ENCODE data around the gene PCSK7. TPM values are rescaled to one million over a fixed set of nuclear protein-coding genes. Genes with fewer than 3 reads are reported as not detected.

PCSK7 gene
- total and polyA plus RNA-seq, 4 donors: 7.3 to 32.3 (median 16.2) TPM

GRCh38 chr11:117170210-117170609 lies 61.7 kb downstream of the PCSK7 start:
- WGBS: 93% methylated on average over 9 of the region's 9 CpGs
- Histone ChIP-seq H3K27me3 (ENCODE audit: control insufficient read depth in 4 of 4, insufficient read depth in 4 of 4, low read length in 3 of 4) (no peaks in the 10 kb centered on the region), H3K27ac (ENCODE audit: low read depth in 1 of 2, low read length in 2 of 2) (no peak overlapping the region), H3K4me3 (ENCODE audit: low read depth in 1 of 3, low read length in 3 of 3) (no peak overlapping the region), H3K9me3 (ENCODE audit: control insufficient read depth in 4 of 4, low read length in 3 of 4) (no peaks in the 10 kb centered on the region), H3K36me3 (ENCODE audit: control insufficient read depth in 4 of 4, insufficient read depth in 3 of 4, low read depth in 1 of 4, low read length in 3 of 4) (peaks cover 0 to 32% (median 25%) of the 10 kb centered on the region in 4 donors), H3K9ac (ENCODE audit: low read depth in 1 of 2, low read length in 2 of 2) (no peak overlapping the region), H3K4me1 (ENCODE audit: control insufficient read depth in 4 of 4, insufficient read depth in 4 of 4, low read length in 3 of 4) (no peaks in the 10 kb centered on the region)
- TF ChIP-seq NR2F2 (IDR thresholded peaks at IDR 0.05): no peak
- TF ChIP-seq, protein P1, sequence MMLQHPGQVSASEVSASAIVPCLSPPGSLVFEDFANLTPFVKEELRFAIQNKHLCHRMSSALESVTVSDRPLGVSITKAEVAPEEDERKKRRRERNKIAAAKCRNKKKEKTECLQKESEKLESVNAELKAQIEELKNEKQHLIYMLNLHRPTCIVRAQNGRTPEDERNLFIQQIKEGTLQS (IDR thresholded peaks at IDR 0.05): no peak
- DNase-seq (ENCODE audit: low spot score): no peak

GRCh38 chr11:117169736-117170135 lies 62.1 kb downstream of the PCSK7 start:
- Histone ChIP-seq H3K9me3 (ENCODE audit: control insufficient read depth in 4 of 4, low read length in 3 of 4) (no peaks in the 10 kb centered on the region), H3K27ac (ENCODE audit: low read depth in 1 of 2, low read length in 2 of 2) (no peak overlapping the region), H3K36me3 (ENCODE audit: control insufficient read depth in 4 of 4, insufficient read depth in 3 of 4, low read depth in 1 of 4, low read length in 3 of 4) (peaks cover 0 to 32% (median 27%) of the 10 kb centered on the region in 4 donors), H3K4me3 (ENCODE audit: low read depth in 1 of 3, low read length in 3 of 3) (no peak overlapping the region), H3K9ac (ENCODE audit: low read depth in 1 of 2, low read length in 2 of 2) (no peak overlapping the region), H3K4me1 (ENCODE audit: control insufficient read depth in 4 of 4, insufficient read depth in 4 of 4, low read length in 3 of 4) (no peaks in the 10 kb centered on the region), H3K27me3 (ENCODE audit: control insufficient read depth in 4 of 4, insufficient read depth in 4 of 4, low read length in 3 of 4) (no peaks in the 10 kb centered on the region)
- 94% methylated on average over 2 of the region's 2 CpGs for WGBS
- no peak for DNase-seq (ENCODE audit: low spot score)
- TF ChIP-seq RXRA (IDR thresholded peaks at IDR 0.05) (no peak), JUND (IDR thresholded peaks at IDR 0.05) (no peak)

- Histone ChIP-seq H3K27me3 (ENCODE audit: control insufficient read depth in 4 of 4, insufficient read depth in 4 of 4, low read length in 3 of 4) (no peaks in the 10 kb centered on the region), H3K36me3 (ENCODE audit: control insufficient read depth in 4 of 4, insufficient read depth in 3 of 4, low read depth in 1 of 4, low read length in 3 of 4) (peaks cover 5 to 55% (median 44%) of the 10 kb centered on the region in 4 donors), H3K4me1 (ENCODE audit: control insufficient read depth in 4 of 4, insufficient read depth in 4 of 4, low read length in 3 of 4) (no peaks in the 10 kb centered on the region), H3K4me3 (ENCODE audit: low read depth in 1 of 3, low read length in 3 of 3) (no peak overlapping the region), H3K9ac (ENCODE audit: low read depth in 1 of 2, low read length in 2 of 2) (no peak overlapping the region), H3K27ac (ENCODE audit: low read depth in 1 of 2, low read length in 2 of 2) (no peak overlapping the region), H3K9me3 (ENCODE audit: control insufficient read depth in 4 of 4, low read length in 3 of 4) (no peaks in the 10 kb centered on the region)
- TF ChIP-seq HNF4G (IDR thresholded peaks at IDR 0.05) (no peak), YY1 (IDR thresholded peaks at IDR 0.05) (no peak), FOXA1 (IDR thresholded peaks at IDR 0.05) (no peak), ZBTB33 (IDR thresholded peaks at IDR 0.05) (no peak), CTCF (IDR thresholded peaks at IDR 0.05; ENCODE audit: low read depth, low read length, missing input control) (no peak), HNF4A (conservative IDR thresholded peaks at IDR 0.05) (no peak), GABPA (IDR thresholded peaks at IDR 0.05 in 1 of 2, conservative IDR thresholded peaks at IDR 0.05 in 1 of 2) (no peak), SP1 (IDR thresholded peaks at IDR 0.05) (no peak), NR2F2 (IDR thresholded peaks at IDR 0.05) (no peak), JUND (IDR thresholded peaks at IDR 0.05) (no peak)
- WGBS: 81% methylated on average over 1 of the region's 1 CpG
- DNase-seq (ENCODE audit: low spot score): no peak
These were observed 65.4 kb downstream of the PCSK7 start for GRCh38 chr11:117166491-117166890.
